KMS-11 (cell line): Measurements from ENCODE around the gene MYL6.
A peak's percentile ranks its signal among the peaks of the same experiment; 100 is the strongest.

Source experiments
- H2AFZ ChIP-seq: fragments of 200-600 bp; sonication (generic); 2 replicates; pipeline ENCODE4 v1.6.1; 2016; ENCODE audit warnings: antibody characterized with exemption, mixed run types, low read depth
- H3K27ac ChIP-seq: fragments of 200-600 bp; sonication (generic); 2 replicates; pipeline ENCODE4 v1.6.1; 2016; ENCODE audit warnings: mild to moderate bottlenecking, mixed run types
- H3K27me3 ChIP-seq: fragments of 200-600 bp; sonication (generic); 2 replicates; pipeline ENCODE4 v1.6.1; 2017; ENCODE audit warnings: mild to moderate bottlenecking, low read depth, mixed run types, moderate library complexity; ENCODE audit not compliant: insufficient read depth
- H3K36me3 ChIP-seq: fragments of 200-600 bp; sonication (generic); 2 replicates; pipeline ENCODE4 v1.6.1; 2017; ENCODE audit warnings: mild to moderate bottlenecking, mixed run types; ENCODE audit not compliant: insufficient read depth
- H3K4me1 ChIP-seq: fragments of 200-600 bp; sonication (generic); 2 replicates; pipeline ENCODE4 v1.6.1; 2016; ENCODE audit warnings: mild to moderate bottlenecking, low read depth, mixed run types; ENCODE audit not compliant: poor library complexity, severe bottlenecking
- H3K4me2 ChIP-seq: fragments of 200-600 bp; sonication (generic); 2 replicates; pipeline ENCODE4 v1.7.0; 2016; ENCODE audit warnings: mild to moderate bottlenecking, mixed run types
- H3K4me3 ChIP-seq: fragments of 200-600 bp; sonication (generic); IDR thresholded peaks from 2 replicates; pipeline ENCODE4 v1.6.1; 2017; ENCODE audit warnings: low read depth, low read length, mixed read lengths; ENCODE audit not compliant: insufficient read depth
- H3K79me2 ChIP-seq: fragments of 200-600 bp; sonication (generic); 2 replicates; pipeline ENCODE4 v1.6.1; 2016; ENCODE audit warnings: low read depth, mixed run types; ENCODE audit not compliant: insufficient read depth
- H3K9ac ChIP-seq: fragments of 200-600 bp; sonication (generic); 2 replicates; pipeline ENCODE4 v1.6.1; 2016; ENCODE audit warnings: mild to moderate bottlenecking, mixed run types
- H4K20me1 ChIP-seq: fragments of 200-600 bp; sonication (generic); 2 replicates; pipeline ENCODE4 v1.6.1; 2016; ENCODE audit warnings: mild to moderate bottlenecking, mixed run types; ENCODE audit not compliant: insufficient read depth
- CTCF ChIP-seq: fragments of 200-600 bp; sonication (generic); conservative IDR thresholded peaks from 2 replicates; pipeline ENCODE4 v1.6.1; 2017; ENCODE audit warnings: low read depth, mild to moderate bottlenecking, antibody characterized with exemption, low read length, moderate library complexity, mixed read lengths

Gene MYL6

GRCh38 chr12:56124133-56124532 lies 34.0 kb upstream of the MYL6 start:
- no peaks in the 10 kb centered on the region for H3K27me3 ChIP-seq
- TF ChIP-seq CTCF, result no peak
- peaks cover 10% of the 10 kb centered on the region; the same call in 1 of the 2 replicates for H3K79me2 ChIP-seq
- no peak overlapping the region for H3K4me3 ChIP-seq
- H3K9ac ChIP-seq, result no peak overlapping the region
- H3K4me2 ChIP-seq, result no peak overlapping the region
- no peaks in the 10 kb centered on the region for H3K36me3 ChIP-seq
- no peak overlapping the region for H2AFZ ChIP-seq
- H3K4me1 ChIP-seq, result peaks cover 37% of the 10 kb centered on the region
- no peak overlapping the region for H3K27ac ChIP-seq
- no peaks in the 10 kb centered on the region for H4K20me1 ChIP-seq

GRCh38 chr12:56126732-56127239 lies 31.4 kb upstream of the MYL6 start:
- Histone ChIP-seq H3K27ac (peak overlapping the region; percentile 58), H3K4me2 (peak overlapping the region; percentile 89), H3K27me3 (no peaks in the 10 kb centered on the region), H3K4me3 (no peak overlapping the region), H3K36me3 (0 out of 2 replicates have a peak, but pooled peaks cover 4% of the 10 kb centered on the region), H2AFZ (0 out of 2 replicates have a peak overlapping the region, but pooled peaks have one; percentile 1), H3K9ac (peak overlapping the region; percentile 37; the same call in 1 of the 2 replicates), H4K20me1 (no peaks in the 10 kb centered on the region), H3K4me1 (peaks cover 34% of the 10 kb centered on the region), H3K79me2 (peaks cover 26% of the 10 kb centered on the region; the same call in 1 of the 2 replicates)
- TF ChIP-seq CTCF, result no peak

GRCh38 chr12:56127485-56127887 lies 30.7 kb upstream of the MYL6 start:
- H3K27me3 ChIP-seq, result no peaks in the 10 kb centered on the region
- H3K9ac ChIP-seq, result peak overlapping the region; percentile 37
- peaks cover 26% of the 10 kb centered on the region; the same call in 1 of the 2 replicates for H3K79me2 ChIP-seq
- H4K20me1 ChIP-seq, result no peaks in the 10 kb centered on the region
- no peak overlapping the region for H3K4me3 ChIP-seq
- H2AFZ ChIP-seq, result peak overlapping the region; percentile 28
- peak overlapping the region; percentile 58 for H3K27ac ChIP-seq
- no peak; the same call in 1 of the 2 replicates for TF ChIP-seq CTCF
- H3K36me3 ChIP-seq, result peaks cover 4% of the 10 kb centered on the region; the same call in 1 of the 2 replicates
- H3K4me1 ChIP-seq, result peaks cover 34% of the 10 kb centered on the region
- H3K4me2 ChIP-seq, result peak overlapping the region; percentile 89

GRCh38 chr12:56127888-56128669 lies 30.1 kb upstream of the MYL6 start, which contains the start of gene ESYT1:
Gene ESYT1 (plus strand): TSS chr12:56128267. CDS start chr12:56128320, 53 bp downstream.
- Histone ChIP-seq H2AFZ (peak within 1 kb of the TSS; percentile 80), H3K79me2 (peaks cover 26% of the 10 kb centered on the region; the same call in 1 of the 2 replicates), H3K27me3 (no peaks in the 10 kb centered on the region), H3K4me2 (peak within 1 kb of the TSS; percentile 89), H3K27ac (peak within 1 kb of the TSS; percentile 58), H3K4me3 (peak within 1 kb of the TSS; percentile 44), H3K9ac (peak within 1 kb of the TSS; percentile 63), H3K4me1 (peaks cover 34% of the 10 kb centered on the region), H4K20me1 (no peaks in the 10 kb centered on the region), H3K36me3 (peaks cover 4% of the 10 kb centered on the region; the same call in 1 of the 2 replicates)
- no peak for TF ChIP-seq CTCF
